ENCODE measurements around the gene DGCR6L.
"Not testable (repeated sequence)": the region's sequence is repeated elsewhere in the genome, so short reads cannot be mapped to it uniquely, and the experiment has no call there.

DGCR6L gene

DNA sequence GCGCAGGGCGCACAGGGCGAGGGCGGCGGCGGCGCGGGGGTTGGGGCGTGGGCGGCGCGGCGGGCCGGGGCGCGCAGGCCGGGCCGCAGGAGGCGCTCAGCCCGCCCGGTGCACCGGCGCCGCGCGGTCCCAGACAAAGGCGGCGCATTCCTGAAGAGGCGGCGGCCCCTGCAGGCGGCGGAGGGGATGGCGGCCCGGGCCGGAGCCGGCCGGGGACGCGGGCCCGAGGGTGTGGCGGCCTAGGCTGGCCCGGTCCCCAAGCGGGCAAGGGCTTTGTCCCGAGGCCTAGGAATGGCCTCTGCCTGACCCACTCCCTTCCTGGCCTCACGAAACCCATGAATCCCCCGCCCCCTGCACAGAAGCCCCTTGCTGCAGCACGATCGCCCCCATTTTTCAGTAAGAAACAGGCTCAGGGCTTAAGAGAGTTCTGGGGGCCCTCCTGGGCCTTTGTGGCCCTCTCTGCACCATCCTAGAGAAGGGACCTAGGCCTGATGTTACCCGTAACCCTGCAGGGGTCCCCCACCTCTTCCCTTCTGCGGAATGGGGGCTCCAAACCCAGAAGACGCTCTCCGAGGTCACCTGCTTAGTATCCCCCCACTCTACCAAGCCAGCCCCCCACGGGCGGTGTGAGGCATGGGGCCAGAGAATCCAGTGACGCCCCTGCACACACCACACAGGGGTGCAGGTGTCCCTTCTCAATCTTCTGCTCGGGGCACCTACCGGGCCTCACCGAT lies 51.4 kb downstream of the DGCR6L start, which contains the start of gene RTN4R:
Gene RTN4R (minus strand): TSS at position 40 of the 734 bp plus-strand sequence. CDS start 226 bp downstream, outside the sequence.
- H3K36me3 ChIP-seq (ENCODE audit: control insufficient read depth, low read length), result no peaks in the 10 kb centered on the region
- no peak within 1 kb of the TSS for H3K27ac ChIP-seq (ENCODE audit: low read depth, low read length)
- peak within 1 kb of the TSS; percentile 17; the same call in 1 of the 2 replicates for H3K4me3 ChIP-seq (ENCODE audit: low read length)
- peak within 1 kb of the TSS; percentile 36; the same call in 1 of the 2 replicates for H3K4me2 ChIP-seq (ENCODE audit: low read length)
- H3K27me3 ChIP-seq (ENCODE audit: control insufficient read depth, low read length), result peaks cover 8% of the 10 kb centered on the region; the same call in 1 of the 2 replicates
- TF ChIP-seq EZH2phosphoT487 (IDR thresholded peaks at IDR 0.05; ENCODE audit: borderline replicate concordance, low read length), result no peak
- TF ChIP-seq, protein P1, sequence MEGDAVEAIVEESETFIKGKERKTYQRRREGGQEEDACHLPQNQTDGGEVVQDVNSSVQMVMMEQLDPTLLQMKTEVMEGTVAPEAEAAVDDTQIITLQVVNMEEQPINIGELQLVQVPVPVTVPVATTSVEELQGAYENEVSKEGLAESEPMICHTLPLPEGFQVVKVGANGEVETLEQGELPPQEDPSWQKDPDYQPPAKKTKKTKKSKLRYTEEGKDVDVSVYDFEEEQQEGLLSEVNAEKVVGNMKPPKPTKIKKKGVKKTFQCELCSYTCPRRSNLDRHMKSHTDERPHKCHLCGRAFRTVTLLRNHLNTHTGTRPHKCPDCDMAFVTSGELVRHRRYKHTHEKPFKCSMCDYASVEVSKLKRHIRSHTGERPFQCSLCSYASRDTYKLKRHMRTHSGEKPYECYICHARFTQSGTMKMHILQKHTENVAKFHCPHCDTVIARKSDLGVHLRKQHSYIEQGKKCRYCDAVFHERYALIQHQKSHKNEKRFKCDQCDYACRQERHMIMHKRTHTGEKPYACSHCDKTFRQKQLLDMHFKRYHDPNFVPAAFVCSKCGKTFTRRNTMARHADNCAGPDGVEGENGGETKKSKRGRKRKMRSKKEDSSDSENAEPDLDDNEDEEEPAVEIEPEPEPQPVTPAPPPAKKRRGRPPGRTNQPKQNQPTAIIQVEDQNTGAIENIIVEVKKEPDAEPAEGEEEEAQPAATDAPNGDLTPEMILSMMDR (IDR thresholded peaks at IDR 0.05; ENCODE audit: low read depth, low read length, poor library complexity, severe bottlenecking), result peak; percentile 49
- H3K4me1 ChIP-seq (ENCODE audit: control insufficient read depth, low read length), result no peaks in the 10 kb centered on the region
- no peaks in the 10 kb centered on the region for H3F3A ChIP-seq (ENCODE audit: control insufficient read depth, insufficient read depth)
- H3K79me2 ChIP-seq (ENCODE audit: control insufficient read depth, low read length), result no peaks in the 10 kb centered on the region
- H4K20me1 ChIP-seq (ENCODE audit: control insufficient read depth, insufficient read depth, low read depth, low read length), result no peaks in the 10 kb centered on the region
- H3K9me2 ChIP-seq (replicated peaks; ENCODE audit: control insufficient read depth, low read length), result no peaks in the 10 kb centered on the region
- no peaks in the 10 kb centered on the region for H3K9me3 ChIP-seq (ENCODE audit: control insufficient read depth, insufficient read depth, low read length)

DNA sequence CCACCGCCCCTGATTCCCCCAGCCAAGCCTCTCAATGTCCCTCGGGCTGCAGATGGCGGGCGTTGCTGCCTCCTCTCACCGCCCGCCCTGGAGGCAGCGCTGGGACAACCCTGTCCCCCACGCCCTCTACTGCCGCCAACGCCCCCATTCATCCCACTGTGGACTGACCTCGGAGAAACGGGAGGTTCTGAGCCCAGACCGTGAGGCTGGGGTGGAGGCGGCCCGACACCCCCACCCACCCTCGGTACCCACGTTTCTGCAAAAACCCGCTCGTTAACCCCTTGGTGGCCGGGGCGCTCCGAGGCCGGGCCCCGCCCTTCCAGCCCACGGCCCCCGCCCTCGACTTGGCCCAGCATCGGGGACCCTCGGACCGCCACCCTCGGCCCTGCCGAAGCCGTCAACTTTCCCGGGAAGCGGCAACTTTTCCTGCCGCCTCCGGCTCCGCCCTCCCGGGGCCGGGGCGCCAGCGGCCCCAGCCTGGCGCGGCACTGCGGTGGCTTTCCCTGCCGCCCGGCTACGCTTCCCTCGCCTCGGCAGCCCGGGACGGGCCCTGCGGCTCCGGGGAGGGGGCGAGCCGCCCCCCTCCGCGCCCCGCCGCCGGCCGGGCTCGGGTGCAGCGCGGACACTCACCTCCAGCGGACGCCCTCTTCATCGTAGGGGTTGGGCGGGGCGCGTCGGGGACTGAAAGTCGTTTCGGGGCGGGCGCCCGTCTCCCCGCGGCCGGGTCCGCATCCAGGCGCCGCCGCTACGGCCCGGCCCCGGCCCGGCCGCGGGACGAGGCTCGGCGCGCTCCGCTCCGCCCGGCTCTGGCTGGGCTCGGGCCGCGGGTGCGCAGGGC lies 52.2 kb downstream of the DGCR6L start:
- Histone ChIP-seq H3K4me2 (ENCODE audit: low read length) (peak overlapping the region; percentile 36; the same call in 1 of the 2 replicates), H3K9me2 (replicated peaks; ENCODE audit: control insufficient read depth, low read length) (no peaks in the 10 kb centered on the region), H3K4me1 (ENCODE audit: control insufficient read depth, low read length) (no peaks in the 10 kb centered on the region), H3F3A (ENCODE audit: control insufficient read depth, insufficient read depth) (no peaks in the 10 kb centered on the region), H4K20me1 (ENCODE audit: control insufficient read depth, insufficient read depth, low read depth, low read length) (no peaks in the 10 kb centered on the region), H3K4me3 (ENCODE audit: low read length) (peak overlapping the region; percentile 17; the same call in 1 of the 2 replicates), H3K27me3 (ENCODE audit: control insufficient read depth, low read length) (peaks cover 8% of the 10 kb centered on the region; the same call in 1 of the 2 replicates), H3K27ac (ENCODE audit: low read depth, low read length) (no peak overlapping the region), H3K9me3 (ENCODE audit: control insufficient read depth, insufficient read depth, low read length) (no peaks in the 10 kb centered on the region), H3K79me2 (ENCODE audit: control insufficient read depth, low read length) (no peaks in the 10 kb centered on the region), H3K36me3 (ENCODE audit: control insufficient read depth, low read length) (no peaks in the 10 kb centered on the region)
- no peak for TF ChIP-seq EZH2phosphoT487 (IDR thresholded peaks at IDR 0.05; ENCODE audit: borderline replicate concordance, low read length)
- TF ChIP-seq, protein P1 (IDR thresholded peaks at IDR 0.05; ENCODE audit: low read depth, low read length, poor library complexity, severe bottlenecking), result no peak

DNA sequence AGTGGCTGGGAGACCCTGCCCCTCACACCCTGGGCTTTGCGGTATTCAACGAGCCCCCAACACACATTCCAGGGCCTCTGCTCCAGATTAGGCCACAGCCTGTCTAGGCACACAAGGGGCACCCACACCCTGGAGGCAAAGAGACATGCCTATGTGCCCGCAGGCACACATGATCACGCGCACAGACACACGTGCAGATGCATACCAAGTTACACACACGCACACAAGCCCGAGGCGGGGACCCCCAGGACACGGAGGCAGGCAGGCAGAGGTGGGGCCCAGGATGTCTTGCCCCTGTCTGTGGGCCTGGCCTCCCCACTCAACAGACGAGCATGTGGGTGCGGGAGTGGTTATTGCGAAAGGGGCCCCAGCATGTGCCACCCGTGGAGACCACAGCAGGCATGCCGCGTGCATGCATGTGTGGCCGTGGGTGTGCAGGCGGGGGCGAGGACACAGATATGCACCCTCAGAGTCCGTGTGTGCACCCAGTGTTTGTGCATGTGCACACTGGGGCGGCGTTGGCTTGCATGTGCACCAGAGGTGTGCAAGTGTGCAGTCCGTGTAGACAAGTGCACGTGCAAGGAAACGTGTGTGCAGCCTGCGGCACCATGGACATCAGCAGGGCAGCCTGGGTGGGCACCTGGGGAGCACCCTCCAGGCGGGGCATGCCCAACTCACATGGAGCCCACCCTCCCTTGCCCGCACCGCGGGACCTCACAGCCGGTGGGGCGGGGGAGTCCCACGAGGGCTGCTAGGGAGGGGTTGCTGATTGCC lies 53.0 kb downstream of the DGCR6L start:
- H3K9me2 ChIP-seq (replicated peaks; ENCODE audit: control insufficient read depth, low read length); H3F3A ChIP-seq (ENCODE audit: control insufficient read depth, insufficient read depth); H3K27me3 ChIP-seq (ENCODE audit: control insufficient read depth, low read length); H4K20me1 ChIP-seq (ENCODE audit: control insufficient read depth, insufficient read depth, low read depth, low read length); H3K9me3 ChIP-seq (ENCODE audit: control insufficient read depth, insufficient read depth, low read length); H3K36me3 ChIP-seq (ENCODE audit: control insufficient read depth, low read length); H3K4me1 ChIP-seq (ENCODE audit: control insufficient read depth, low read length); H3K4me2 ChIP-seq (ENCODE audit: low read length); H3K4me3 ChIP-seq (ENCODE audit: low read length); H3K27ac ChIP-seq (ENCODE audit: low read depth, low read length); H3K79me2 ChIP-seq (ENCODE audit: control insufficient read depth, low read length): not testable (repeated sequence)

DNA sequence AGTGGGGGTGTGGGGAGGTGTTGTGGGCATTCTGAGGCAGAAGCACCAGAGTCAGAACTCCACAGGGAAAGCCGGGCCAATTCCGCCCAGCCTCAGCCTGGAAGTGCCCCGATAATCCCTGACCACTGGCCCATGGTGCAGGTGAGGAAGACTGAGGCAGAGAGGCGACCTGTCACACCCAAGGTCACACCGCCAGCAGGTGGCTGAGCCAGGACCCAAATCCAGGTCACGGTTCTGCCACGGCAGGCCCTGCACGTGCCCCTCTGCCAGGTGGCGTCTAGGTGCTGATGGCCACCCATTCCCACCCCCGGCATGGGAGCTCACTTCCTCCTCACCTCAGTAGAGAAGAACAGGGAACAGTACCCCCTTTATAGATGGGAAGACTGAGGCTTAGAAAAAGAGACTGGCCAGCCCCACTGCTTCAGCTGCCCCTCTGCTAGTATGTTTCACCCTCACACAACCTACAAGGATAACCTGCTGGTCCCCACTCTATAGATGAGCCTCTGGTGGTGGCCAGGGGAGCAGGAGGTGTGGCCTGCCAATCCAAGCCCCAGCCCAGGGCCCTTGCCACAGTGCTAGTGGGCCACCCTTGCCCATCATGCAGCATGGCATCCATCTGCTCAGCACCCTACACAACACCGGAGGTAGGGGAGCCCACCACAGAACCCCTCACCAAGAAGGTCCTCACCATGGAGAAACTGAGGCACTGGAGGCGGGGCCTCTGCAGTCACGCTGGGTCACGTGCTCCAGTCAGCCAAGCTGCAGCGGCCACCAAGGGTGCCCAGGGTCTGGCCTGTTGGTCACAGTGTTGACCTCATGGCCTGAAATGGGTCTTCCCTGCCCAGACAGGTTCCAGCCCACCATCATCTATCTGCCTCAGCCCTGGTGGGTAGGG lies 53.8 kb downstream of the DGCR6L start:
- not testable (repeated sequence) for H3K27me3 ChIP-seq (ENCODE audit: control insufficient read depth, low read length); H3K4me1 ChIP-seq (ENCODE audit: control insufficient read depth, low read length); H3K9me3 ChIP-seq (ENCODE audit: control insufficient read depth, insufficient read depth, low read length); H3K27ac ChIP-seq (ENCODE audit: low read depth, low read length); H3K79me2 ChIP-seq (ENCODE audit: control insufficient read depth, low read length); H3F3A ChIP-seq (ENCODE audit: control insufficient read depth, insufficient read depth); H3K4me2 ChIP-seq (ENCODE audit: low read length); H3K4me3 ChIP-seq (ENCODE audit: low read length); H3K9me2 ChIP-seq (replicated peaks; ENCODE audit: control insufficient read depth, low read length); H3K36me3 ChIP-seq (ENCODE audit: control insufficient read depth, low read length); H4K20me1 ChIP-seq (ENCODE audit: control insufficient read depth, insufficient read depth, low read depth, low read length)

All from DOHH2 (cell line).